HEK293 (cell line): ENCODE results near the gene CPTP.

Experiments used
- CTCF ChIA-PET: fragments of 350-600 bp; formaldehyde crosslinking; extraction: SDS; loops from one replicate; lab custom pipeline; 2021; ENCODE audit warnings: antibody characterized with exemption; lab: Yijun Ruan, JAX
- POLR2A ChIA-PET: fragments of 300-600 bp; formaldehyde crosslinking; extraction: SDS; loops from one replicate; lab custom pipeline; 2020; ENCODE audit warnings: antibody characterized with exemption, inconsistent platforms; lab: Yijun Ruan, JAX
- H3K27ac ChIP-seq: fragments of 200-500 bp; sonication (Bioruptor generic); 2 replicates; pipeline ENCODE4 v1.5.1; 2014; ENCODE audit warnings: low read depth, low read length, control low read depth, inconsistent platforms; ENCODE audit errors: extremely low read depth
- H3K36me3 ChIP-seq, 2 experiments: fragments of 200-500 bp in 1 of 2; sonication (Bioruptor generic) in 1 of 2; 1 replicate in 1 of 2; 2 replicates in 1 of 2; pipeline ENCODE4 v1.5.1; 2014 to 2017; ENCODE audit warnings: inconsistent platforms in 2 of 2, low read length in 2 of 2; ENCODE audit not compliant: control insufficient read depth in 2 of 2, insufficient read depth in 1 of 2
- H3K4me1 ChIP-seq: fragments of 200-500 bp; sonication (Bioruptor generic); 2 replicates; pipeline ENCODE4 v1.5.1; 2014; ENCODE audit warnings: mild to moderate bottlenecking, low read length, inconsistent platforms; ENCODE audit not compliant: control insufficient read depth, insufficient read depth
- H3K4me3 ChIP-seq: 2 replicates; pipeline ENCODE4 v1.5.1; 2011; ENCODE audit warnings: low read depth, mild to moderate bottlenecking, control low read depth, low read length, moderate library complexity
- H3K9me3 ChIP-seq: fragments of 200-500 bp; sonication (Bioruptor generic); 2 replicates; pipeline ENCODE4 v1.5.1; 2014; ENCODE audit warnings: low read depth, low read length, inconsistent platforms; ENCODE audit not compliant: control insufficient read depth, insufficient read depth
- HOXD13 ChIP-seq: sonication (generic); formaldehyde crosslinking; IDR thresholded peaks from 2 replicates; pipeline ENCODE4 v1.8.0; 2022; ENCODE audit warnings: missing genetic modification reagents, borderline replicate concordance
- ZBTB11 ChIP-seq: fragments of 450-650 bp; formaldehyde crosslinking; conservative IDR thresholded peaks from 2 replicates; pipeline ENCODE4 v1.5.1; 2016; ENCODE audit warnings: low read depth, missing biosample characterization, missing genetic modification characterization
- ZNF121 ChIP-seq: fragments of 450-650 bp; formaldehyde crosslinking; IDR thresholded peaks from 2 replicates; pipeline ENCODE4 v1.5.1; 2016; ENCODE audit warnings: missing biosample characterization, missing genetic modification characterization
- ZNF155 ChIP-seq: fragments of 450-650 bp; formaldehyde crosslinking; IDR thresholded peaks from 2 replicates; pipeline ENCODE4 v1.5.1; 2016; ENCODE audit warnings: missing biosample characterization, missing genetic modification characterization
- ZNF16 ChIP-seq: fragments of 450-650 bp; formaldehyde crosslinking; IDR thresholded peaks from 2 replicates; pipeline ENCODE4 v1.5.1; 2016; ENCODE audit warnings: low read depth, missing biosample characterization, missing genetic modification characterization
- ZNF169 ChIP-seq: fragments of 450-650 bp; formaldehyde crosslinking; IDR thresholded peaks from 2 replicates; pipeline ENCODE4 v1.5.1; 2016; ENCODE audit warnings: missing biosample characterization, missing genetic modification characterization
- ZNF174 ChIP-seq: fragments of 450-650 bp; formaldehyde crosslinking; IDR thresholded peaks from 2 replicates; pipeline ENCODE4 v1.5.0; 2017; ENCODE audit warnings: missing biosample characterization, mild to moderate bottlenecking, missing genetic modification characterization
- ZNF202 ChIP-seq: fragments of 450-650 bp; formaldehyde crosslinking; IDR thresholded peaks from 2 replicates; pipeline ENCODE4 v1.5.1; 2016; ENCODE audit warnings: missing biosample characterization, missing genetic modification characterization, borderline replicate concordance
- ZNF23 ChIP-seq: fragments of 450-650 bp; formaldehyde crosslinking; IDR thresholded peaks from 2 replicates; pipeline ENCODE4 v1.5.1; 2016; ENCODE audit warnings: missing biosample characterization, missing genetic modification characterization, borderline replicate concordance
- ZNF518A ChIP-seq: fragments of 450-650 bp; formaldehyde crosslinking; conservative IDR thresholded peaks from 2 replicates; pipeline ENCODE4 v1.5.1; 2016; ENCODE audit warnings: low read depth, missing biosample characterization, missing genetic modification characterization
- ZNF529 ChIP-seq: fragments of 450-650 bp; formaldehyde crosslinking; IDR thresholded peaks from 2 replicates; pipeline ENCODE4 v1.5.1; 2017; ENCODE audit warnings: missing genetic modification characterization, missing biosample characterization; ENCODE audit not compliant: insufficient replicate concordance
- ZNF791 ChIP-seq: fragments of 450-650 bp; formaldehyde crosslinking; IDR thresholded peaks from 2 replicates; pipeline ENCODE4 v1.5.1; 2016; ENCODE audit warnings: missing biosample characterization, missing genetic modification characterization
- ZSCAN18 ChIP-seq: fragments of 450-650 bp; formaldehyde crosslinking; IDR thresholded peaks from 2 replicates; pipeline ENCODE4 v1.5.1; 2016; ENCODE audit warnings: missing biosample characterization, missing genetic modification characterization
- TF ChIP-seq, protein P1 (sequence below): IDR thresholded peaks from 2 replicates; pipeline ENCODE4 v1.6.1; 2011; ENCODE audit warnings: mild to moderate bottlenecking, low read depth, low read length, borderline replicate concordance

Gene CPTP

GRCh38 chr1:1336446-1336845 is 11.8 kb downstream of the CPTP start:
- CTCF ChIA-PET = no interaction called here
- H3K36me3 ChIP-seq = peaks cover 0 to 71% of the 10 kb centered on the region in 2 experiments; a peak in 2 of 3 replicates
- H3K4me3 ChIP-seq = no peak overlapping the region
- POLR2A ChIA-PET = interaction anchor here (1.0 to 2.4 kb wide), 2 partner anchors 10 to 24 kb away, joined by 3 to 7 read pairs; no protein-coding TSS in a partner anchor
- H3K27ac ChIP-seq = no peak overlapping the region
- H3K4me1 ChIP-seq = no peaks in the 10 kb centered on the region
- no peak for TF ChIP-seq ZNF518A
- no peak for TF ChIP-seq ZBTB11 (tag by site-specific recombination)
- no peak for TF ChIP-seq HOXD13
- no peak for TF ChIP-seq ZNF174
- TF ChIP-seq ZNF791 (tag by site-specific recombination) = no peak
- TF ChIP-seq ZNF23 (tag by site-specific recombination) = no peak
- TF ChIP-seq ZNF155 = no peak
- no peak for TF ChIP-seq ZNF121 (tag by site-specific recombination)
- TF ChIP-seq ZNF529 (tag by site-specific recombination) = no peak
- TF ChIP-seq ZNF16 (tag by site-specific recombination) = no peak
- TF ChIP-seq ZNF202 (tag by site-specific recombination) = no peak
- TF ChIP-seq, protein P1, sequence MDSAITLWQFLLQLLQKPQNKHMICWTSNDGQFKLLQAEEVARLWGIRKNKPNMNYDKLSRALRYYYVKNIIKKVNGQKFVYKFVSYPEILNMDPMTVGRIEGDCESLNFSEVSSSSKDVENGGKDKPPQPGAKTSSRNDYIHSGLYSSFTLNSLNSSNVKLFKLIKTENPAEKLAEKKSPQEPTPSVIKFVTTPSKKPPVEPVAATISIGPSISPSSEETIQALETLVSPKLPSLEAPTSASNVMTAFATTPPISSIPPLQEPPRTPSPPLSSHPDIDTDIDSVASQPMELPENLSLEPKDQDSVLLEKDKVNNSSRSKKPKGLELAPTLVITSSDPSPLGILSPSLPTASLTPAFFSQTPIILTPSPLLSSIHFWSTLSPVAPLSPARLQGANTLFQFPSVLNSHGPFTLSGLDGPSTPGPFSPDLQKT = no peak
- no peak for TF ChIP-seq ZNF169 (tag by site-specific recombination)
- TF ChIP-seq ZSCAN18 = no peak
- H3K9me3 ChIP-seq = no peaks in the 10 kb centered on the region
